ENCODE measurements around the gene RGS6. TPM values are rescaled to one million over a fixed set of nuclear protein-coding genes. Genes with fewer than 3 reads are reported as not detected.

RGS6 gene
- total RNA-seq, 2 experiments from 2014 or later, result not detected

DNA sequence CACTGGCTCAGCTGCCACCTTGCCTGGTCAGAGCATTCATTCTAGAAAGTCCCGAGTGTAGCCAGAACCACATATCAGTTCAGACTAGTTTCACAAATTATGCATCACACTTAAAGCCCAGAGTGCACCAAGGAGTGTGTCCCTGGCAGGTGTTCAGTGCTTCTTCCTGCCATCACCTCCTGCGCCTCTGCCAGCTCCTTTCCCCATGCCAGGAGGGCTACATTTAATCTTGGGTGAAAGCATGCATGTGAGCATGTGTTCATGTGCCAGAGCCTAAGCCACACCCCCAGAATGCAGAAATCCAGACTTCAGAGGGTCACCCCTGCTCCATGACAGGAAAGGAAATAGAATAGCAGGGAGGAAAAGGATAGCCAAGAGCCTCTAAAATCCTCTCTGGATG, 580.1 kb downstream of the RGS6 start:
- Histone ChIP-seq H3K9me3 (ENCODE audit: low read length) (no peaks in the 10 kb centered on the region), H3K4me1 (ENCODE audit: insufficient read depth, low read length, poor library complexity, severe bottlenecking) (peaks cover 3% of the 10 kb centered on the region), H3K4me3 (ENCODE audit: low read depth, low read length, poor library complexity, severe bottlenecking) (no peak overlapping the region), H3K4me2 (ENCODE audit: low read length) (no peak overlapping the region), H2AFZ (ENCODE audit: low read length) (no peak overlapping the region), H3K36me3 (ENCODE audit: insufficient read depth, low read length) (no peaks in the 10 kb centered on the region), H4K20me1 (ENCODE audit: insufficient read depth, low read length) (no peaks in the 10 kb centered on the region), H3K9me2 (ENCODE audit: insufficient read depth, low read length) (no peaks in the 10 kb centered on the region), H3K79me2 (ENCODE audit: insufficient read depth, low read depth, low read length) (no peaks in the 10 kb centered on the region), H3K27ac (ENCODE audit: low read depth, low read length, poor library complexity, severe bottlenecking) (no peak overlapping the region)
- no peak for DNase-seq (ENCODE audit: low spot score)
- intact Hi-C loops (cut with micrococcal nuclease; ENCODE audit: unreplicated experiment), result loop anchor here (10.0 kb wide), 2 partner anchors 153 to 213 kb away; no protein-coding TSS in a partner anchor
- POLR2A ChIA-PET, result interaction anchor here (1.2 kb wide), 1 partner anchor 382 kb away, joined by 3 read pairs; the partner anchor contains the start of gene DPF3
- no TSS peak for BruUV-seq (replicated peaks)
- CTCF ChIA-PET (ENCODE audit: unreplicated experiment), result no interaction called here
- TF ChIP-seq, protein P1, sequence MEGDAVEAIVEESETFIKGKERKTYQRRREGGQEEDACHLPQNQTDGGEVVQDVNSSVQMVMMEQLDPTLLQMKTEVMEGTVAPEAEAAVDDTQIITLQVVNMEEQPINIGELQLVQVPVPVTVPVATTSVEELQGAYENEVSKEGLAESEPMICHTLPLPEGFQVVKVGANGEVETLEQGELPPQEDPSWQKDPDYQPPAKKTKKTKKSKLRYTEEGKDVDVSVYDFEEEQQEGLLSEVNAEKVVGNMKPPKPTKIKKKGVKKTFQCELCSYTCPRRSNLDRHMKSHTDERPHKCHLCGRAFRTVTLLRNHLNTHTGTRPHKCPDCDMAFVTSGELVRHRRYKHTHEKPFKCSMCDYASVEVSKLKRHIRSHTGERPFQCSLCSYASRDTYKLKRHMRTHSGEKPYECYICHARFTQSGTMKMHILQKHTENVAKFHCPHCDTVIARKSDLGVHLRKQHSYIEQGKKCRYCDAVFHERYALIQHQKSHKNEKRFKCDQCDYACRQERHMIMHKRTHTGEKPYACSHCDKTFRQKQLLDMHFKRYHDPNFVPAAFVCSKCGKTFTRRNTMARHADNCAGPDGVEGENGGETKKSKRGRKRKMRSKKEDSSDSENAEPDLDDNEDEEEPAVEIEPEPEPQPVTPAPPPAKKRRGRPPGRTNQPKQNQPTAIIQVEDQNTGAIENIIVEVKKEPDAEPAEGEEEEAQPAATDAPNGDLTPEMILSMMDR (conservative IDR thresholded peaks at IDR 0.05; ENCODE audit: low read length), result no peak

DNA sequence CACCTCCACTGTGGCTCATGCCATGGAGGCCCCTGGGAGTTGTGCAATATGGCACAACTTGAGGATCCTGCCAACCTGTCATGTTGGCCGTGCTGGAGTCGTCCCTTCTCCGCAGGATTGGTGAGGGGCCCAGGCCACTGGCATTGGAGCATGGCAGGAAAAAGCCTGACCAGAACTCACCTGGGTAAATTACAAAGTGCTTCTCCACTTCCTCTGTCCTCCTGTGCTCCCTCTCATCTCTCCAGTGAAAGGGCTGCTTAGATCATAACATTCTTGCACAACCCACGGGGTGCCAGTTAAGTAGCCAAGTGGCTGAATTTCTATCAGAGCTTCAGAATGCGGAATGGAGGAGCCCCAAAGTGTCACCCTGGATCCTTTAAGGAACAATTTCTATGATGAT, 580.7 kb downstream of the RGS6 start:
- Histone ChIP-seq H3K4me2 (ENCODE audit: low read length) (no peak overlapping the region), H3K4me1 (ENCODE audit: insufficient read depth, low read length, poor library complexity, severe bottlenecking) (peaks cover 10% of the 10 kb centered on the region), H3K9me2 (ENCODE audit: insufficient read depth, low read length) (no peaks in the 10 kb centered on the region), H3K36me3 (ENCODE audit: insufficient read depth, low read length) (no peaks in the 10 kb centered on the region), H3K9me3 (ENCODE audit: low read length) (no peaks in the 10 kb centered on the region), H2AFZ (ENCODE audit: low read length) (no peak overlapping the region), H3K4me3 (ENCODE audit: low read depth, low read length, poor library complexity, severe bottlenecking) (no peak overlapping the region), H3K27ac (ENCODE audit: low read depth, low read length, poor library complexity, severe bottlenecking) (no peak overlapping the region), H4K20me1 (ENCODE audit: insufficient read depth, low read length) (no peaks in the 10 kb centered on the region), H3K79me2 (ENCODE audit: insufficient read depth, low read depth, low read length) (no peaks in the 10 kb centered on the region)
- CTCF ChIA-PET (ENCODE audit: unreplicated experiment), result no interaction called here
- no TSS peak for BruUV-seq (replicated peaks)
- POLR2A ChIA-PET, result interaction anchor here (0.7 kb wide), 1 partner anchor 10 kb away, joined by 4 read pairs; no protein-coding TSS in a partner anchor
- TF ChIP-seq, protein P1 (conservative IDR thresholded peaks at IDR 0.05; ENCODE audit: low read length), result no peak
- no peak for TF ChIP-seq EZH2phosphoT487 (IDR thresholded peaks at IDR 0.05; ENCODE audit: borderline replicate concordance, low read depth, low read length)
- intact Hi-C loops (cut with micrococcal nuclease; ENCODE audit: unreplicated experiment), result loop anchor here (10.0 kb wide), 2 partner anchors 152 to 212 kb away; no protein-coding TSS in a partner anchor
- DNase-seq (ENCODE audit: low spot score), result no peak

DNA sequence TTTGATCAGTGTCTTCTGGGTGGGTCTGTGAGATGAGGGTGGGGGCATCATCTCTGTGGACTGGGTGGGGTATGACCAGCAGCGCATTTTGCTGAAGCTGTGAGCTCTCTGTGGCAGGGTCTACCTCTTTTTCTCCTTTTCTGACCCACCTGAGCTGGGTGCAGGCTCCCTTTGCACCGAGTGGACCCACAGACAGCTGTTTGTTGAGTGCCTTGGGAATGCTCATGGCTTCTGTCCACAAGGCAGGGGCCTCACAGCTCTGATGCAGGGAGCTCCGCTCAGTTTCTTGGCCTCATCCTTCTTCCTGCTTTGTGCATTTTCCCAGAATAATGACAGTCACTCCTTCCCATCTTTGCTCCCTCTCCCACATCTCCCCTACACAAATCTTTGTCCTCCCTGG, 581.1 kb downstream of the RGS6 start:
- POLR2A ChIA-PET, result interaction anchor here (0.7 kb wide), 1 partner anchor 10 kb away, joined by 4 read pairs; no protein-coding TSS in a partner anchor
- Histone ChIP-seq H3K4me3 (ENCODE audit: low read depth, low read length, poor library complexity, severe bottlenecking) (no peak overlapping the region), H2AFZ (ENCODE audit: low read length) (no peak overlapping the region), H4K20me1 (ENCODE audit: insufficient read depth, low read length) (no peaks in the 10 kb centered on the region), H3K79me2 (ENCODE audit: insufficient read depth, low read depth, low read length) (no peaks in the 10 kb centered on the region), H3K4me1 (ENCODE audit: insufficient read depth, low read length, poor library complexity, severe bottlenecking) (peaks cover 14% of the 10 kb centered on the region), H3K9me2 (ENCODE audit: insufficient read depth, low read length) (no peaks in the 10 kb centered on the region), H3K4me2 (ENCODE audit: low read length) (no peak overlapping the region), H3K9me3 (ENCODE audit: low read length) (no peaks in the 10 kb centered on the region), H3K36me3 (ENCODE audit: insufficient read depth, low read length) (no peaks in the 10 kb centered on the region), H3K27ac (ENCODE audit: low read depth, low read length, poor library complexity, severe bottlenecking) (no peak overlapping the region)
- CTCF ChIA-PET (ENCODE audit: unreplicated experiment), result no interaction called here
- BruUV-seq (replicated peaks), result no TSS peak
- no peak for TF ChIP-seq EZH2phosphoT487 (IDR thresholded peaks at IDR 0.05; ENCODE audit: borderline replicate concordance, low read depth, low read length)
- TF ChIP-seq, protein P1 (conservative IDR thresholded peaks at IDR 0.05; ENCODE audit: low read length), result no peak
- DNase-seq (ENCODE audit: low spot score), result no peak
- intact Hi-C loops (cut with micrococcal nuclease; ENCODE audit: unreplicated experiment), result loop anchor here (10.0 kb wide), 2 partner anchors 151 to 211 kb away; no protein-coding TSS in a partner anchor

All from OCI-LY7 (cell line).